K562 (cell line): ENCODE measurements around the gene WDR86.

Source experiments
- E2F4 ChIP-seq: sonication (generic); formaldehyde crosslinking; IDR thresholded peaks from 2 replicates; pipeline ENCODE4 v1.8.0; 2022; ENCODE audit warnings: mild to moderate bottlenecking, low read depth, missing genetic modification reagents
- EGR1 ChIP-seq: fragments of 450-650 bp; conservative IDR thresholded peaks from 2 replicates; pipeline ENCODE4 v1.6.1; 2017; ENCODE audit warnings: mild to moderate bottlenecking
- MYC ChIP-seq, 2 experiments: fragments of 250-450 bp in 1 of 2; sonication (Bioruptor Pico) in 1 of 2; IDR thresholded peaks; 2 replicates each; pipeline versions ENCODE4 v1.5.1 to v1.6.1; 2012 to 2021; ENCODE audit warnings: low read depth in 2 of 2, borderline replicate concordance in 1 of 2, improper control_type of control experiment in 1 of 2, low read length in 1 of 2, mild to moderate bottlenecking in 1 of 2, moderate library complexity in 1 of 2
- RAD21 ChIP-seq, 2 experiments: fragments of 250-450 bp in 1 of 2; fragments of 450-650 bp in 1 of 2; sonication (Bioruptor Pico) in 1 of 2; formaldehyde crosslinking in 1 of 2; IDR thresholded peaks in 1 of 2; conservative IDR thresholded peaks in 1 of 2; 2 replicates each; pipeline versions ENCODE4 v1.4.0 to v1.8.0; 2020 to 2022; ENCODE audit warnings: mild to moderate bottlenecking in 2 of 2, moderate library complexity in 1 of 2
- SPI1 ChIP-seq: IDR thresholded peaks from 2 replicates; pipeline ENCODE4 v1.6.1; 2011; ENCODE audit warnings: low read depth, low read length, control low read depth, borderline replicate concordance
- TSC22D4 ChIP-seq: fragments of 450-650 bp; IDR thresholded peaks from 2 replicates; pipeline ENCODE4 v1.6.1; 2016; ENCODE audit warnings: missing genetic modification characterization, missing biosample characterization, control low read depth
- ZNF384 ChIP-seq: IDR thresholded peaks from 2 replicates; pipeline ENCODE4 v1.6.1; 2012; ENCODE audit warnings: low read depth, low read length, improper control_type of control experiment
- ZSCAN29 ChIP-seq: fragments of 450-650 bp; IDR thresholded peaks from 2 replicates; pipeline ENCODE4 v1.6.1; 2017

- TF ChIP-seq RAD21 (CRISPR knock-in tag; conservative IDR thresholded peaks at IDR 0.05 in 1 of 2, IDR thresholded peaks at IDR 0.05 in 1 of 2) (no peak), MYC (IDR thresholded peaks at IDR 0.05; ENCODE audit: low read depth, low read length) (no peak), MYC (CRISPR knock-in tag; IDR thresholded peaks at IDR 0.05; ENCODE audit: borderline replicate concordance, low read depth) (no peak), ZNF384 (no peak), EGR1 (no peak), ZSCAN29 (no peak), SPI1 (no peak), E2F4 (CRISPR knock-in tag) (no peak), TSC22D4 (tag) (no peak)
Observed at GRCh38 chr7:151387161-151388006, 22.5 kb downstream of the WDR86 start.
